Measurements from ENCODE around the gene KRTAP10-10.

KRTAP10-10 gene

GRCh38 chr21:44686000-44686781, 49.0 kb downstream of the KRTAP10-10 start:
- no peak for DNase-seq

- DNase-seq = no peak
Observed at GRCh38 chr21:44686843-44687561, 49.8 kb downstream of the KRTAP10-10 start.

GRCh38 chr21:44687671-44688070, 50.5 kb downstream of the KRTAP10-10 start:
- DNase-seq = no peak
